GM12864 (cell line): ENCODE data around the gene DDN.

Source experiments
- DNase-seq: peaks from one replicate; pipeline ENCODE4 v3.0.0-alpha.2; 2011; ENCODE audit warnings: low read depth
- H3K4me3 ChIP-seq: 2 replicates; pipeline ENCODE4 v1.5.1; 2011; ENCODE audit warnings: mild to moderate bottlenecking, low read depth, low read length, control low read depth
- CTCF ChIP-seq: IDR thresholded peaks from 2 replicates; pipeline ENCODE4 v1.5.1; 2011; ENCODE audit warnings: low read depth, mild to moderate bottlenecking, moderate library complexity, low read length, control low read depth, inconsistent platforms; ENCODE audit errors: missing control alignments

DDN gene

GRCh38 chr12:49026101-49026500 lies 26.9 kb upstream of the DDN start:
- no peak overlapping the region for H3K4me3 ChIP-seq
- no peak for TF ChIP-seq CTCF
- DNase-seq: no peak

GRCh38 chr12:49025463-49025862 lies 26.3 kb upstream of the DDN start:
- TF ChIP-seq CTCF: no peak
- no peak for DNase-seq
- H3K4me3 ChIP-seq: no peak overlapping the region

- DNase-seq: no peak
- H3K4me3 ChIP-seq: no peak overlapping the region
- TF ChIP-seq CTCF: no peak
Measured at GRCh38 chr12:49024543-49024942, 25.4 kb upstream of the DDN start.

GRCh38 chr12:49023812-49024211 lies 24.6 kb upstream of the DDN start:
- H3K4me3 ChIP-seq: no peak overlapping the region
- TF ChIP-seq CTCF: no peak
- no peak for DNase-seq

- H3K4me3 ChIP-seq: no peak overlapping the region
- no peak for DNase-seq
Measured at GRCh38 chr12:49022558-49023178, 23.5 kb upstream of the DDN start.

GRCh38 chr12:49021292-49021915 lies 22.2 kb upstream of the DDN start:
- no peak for TF ChIP-seq CTCF
- H3K4me3 ChIP-seq: no peak overlapping the region
- DNase-seq: no peak

More at GRCh38 chr12:49022558-49023178, 23.5 kb upstream of the DDN start:
- TF ChIP-seq CTCF: no peak

- no peak for DNase-seq
- no peak for TF ChIP-seq CTCF
- no peak overlapping the region for H3K4me3 ChIP-seq
Measured at GRCh38 chr12:49020441-49020840, 21.3 kb upstream of the DDN start.
